MM.1S (cell line): ENCODE data around the gene SECTM1.

Experiments used
- DNase-seq: peaks from one replicate; pipeline ENCODE4 v3.0.0-alpha.2; 2015
- H2AFZ ChIP-seq: fragments of 300-600 bp; sonication (generic); 2 replicates; pipeline ENCODE4 v1.6.0; 2016; ENCODE audit warnings: antibody characterized with exemption, low read length
- H3F3A ChIP-seq: fragments of 300-600 bp; sonication (generic); 2 replicates; pipeline ENCODE4 v1.6.1; 2016; ENCODE audit warnings: mild to moderate bottlenecking, antibody characterized with exemption, low read length, moderate library complexity, mixed read lengths; ENCODE audit not compliant: insufficient read depth
- H3K27ac ChIP-seq: fragments of 300-600 bp; sonication (generic); 2 replicates; pipeline ENCODE4 v1.5.1; 2016; ENCODE audit warnings: mild to moderate bottlenecking, low read length
- H3K27me3 ChIP-seq: fragments of 300-600 bp; sonication (generic); replicated peaks from 2 replicates; pipeline ENCODE4 v1.6.0; 2016; ENCODE audit warnings: low read length; ENCODE audit not compliant: insufficient read depth
- H3K36me3 ChIP-seq: fragments of 300-600 bp; sonication (generic); replicated peaks from 2 replicates; pipeline ENCODE4 v1.6.1; 2016; ENCODE audit warnings: mild to moderate bottlenecking, low read length, mixed read lengths; ENCODE audit not compliant: insufficient read depth
- H3K4me1 ChIP-seq: fragments of 300-600 bp; sonication (generic); 2 replicates; pipeline ENCODE4 v1.6.1; 2016; ENCODE audit warnings: low read length, mixed read lengths
- H3K4me2 ChIP-seq: fragments of 300-600 bp; sonication (generic); 2 replicates; pipeline ENCODE4 v1.6.0; 2016; ENCODE audit warnings: low read depth, low read length
- H3K4me3 ChIP-seq: fragments of 300-600 bp; sonication (generic); 2 replicates; pipeline ENCODE4 v1.5.1; 2016; ENCODE audit warnings: low read length, mixed read lengths
- H3K79me2 ChIP-seq: fragments of 300-600 bp; sonication (generic); 2 replicates; pipeline ENCODE4 v1.6.1; 2016; ENCODE audit warnings: mixed run types, low read length, mixed read lengths
- H3K9ac ChIP-seq: fragments of 300-600 bp; sonication (generic); 2 replicates; pipeline ENCODE4 v1.6.1; 2016; ENCODE audit warnings: low read length, mixed read lengths
- H3K9me2 ChIP-seq: fragments of 300-600 bp; sonication (generic); replicated peaks from 2 replicates; pipeline ENCODE4 v1.6.1; 2016; ENCODE audit warnings: mild to moderate bottlenecking, low read length, mixed read lengths; ENCODE audit not compliant: insufficient read depth
- H3K9me3 ChIP-seq: fragments of 300-600 bp; sonication (generic); replicated peaks from 2 replicates; pipeline ENCODE4 v1.6.1; 2016; ENCODE audit warnings: mild to moderate bottlenecking, low read length, mixed read lengths; ENCODE audit not compliant: insufficient read depth
- H4K20me1 ChIP-seq: fragments of 300-600 bp; sonication (generic); 2 replicates; pipeline ENCODE4 v1.6.1; 2016; ENCODE audit warnings: mild to moderate bottlenecking, low read length, moderate library complexity, mixed read lengths; ENCODE audit not compliant: insufficient read depth
- EZH2 ChIP-seq: fragments of 300-600 bp; sonication (generic); optimal IDR thresholded peaks from 2 replicates; pipeline ENCODE3; 2017; ENCODE audit warnings: low read depth, mild to moderate bottlenecking, antibody characterized with exemption, low read length, mixed read lengths
- EZH2phosphoT487 ChIP-seq: fragments of 300-600 bp; sonication (generic); IDR thresholded peaks from 2 replicates; pipeline ENCODE4 v1.6.1; 2018; ENCODE audit warnings: antibody characterized with exemption, low read length
- TF ChIP-seq, protein P1 (sequence below): fragments of 300-600 bp; sonication (generic); IDR thresholded peaks from 2 replicates; pipeline ENCODE4 v1.5.1; 2016; ENCODE audit warnings: antibody characterized with exemption, low read length, mixed read lengths

SECTM1 gene

DNA sequence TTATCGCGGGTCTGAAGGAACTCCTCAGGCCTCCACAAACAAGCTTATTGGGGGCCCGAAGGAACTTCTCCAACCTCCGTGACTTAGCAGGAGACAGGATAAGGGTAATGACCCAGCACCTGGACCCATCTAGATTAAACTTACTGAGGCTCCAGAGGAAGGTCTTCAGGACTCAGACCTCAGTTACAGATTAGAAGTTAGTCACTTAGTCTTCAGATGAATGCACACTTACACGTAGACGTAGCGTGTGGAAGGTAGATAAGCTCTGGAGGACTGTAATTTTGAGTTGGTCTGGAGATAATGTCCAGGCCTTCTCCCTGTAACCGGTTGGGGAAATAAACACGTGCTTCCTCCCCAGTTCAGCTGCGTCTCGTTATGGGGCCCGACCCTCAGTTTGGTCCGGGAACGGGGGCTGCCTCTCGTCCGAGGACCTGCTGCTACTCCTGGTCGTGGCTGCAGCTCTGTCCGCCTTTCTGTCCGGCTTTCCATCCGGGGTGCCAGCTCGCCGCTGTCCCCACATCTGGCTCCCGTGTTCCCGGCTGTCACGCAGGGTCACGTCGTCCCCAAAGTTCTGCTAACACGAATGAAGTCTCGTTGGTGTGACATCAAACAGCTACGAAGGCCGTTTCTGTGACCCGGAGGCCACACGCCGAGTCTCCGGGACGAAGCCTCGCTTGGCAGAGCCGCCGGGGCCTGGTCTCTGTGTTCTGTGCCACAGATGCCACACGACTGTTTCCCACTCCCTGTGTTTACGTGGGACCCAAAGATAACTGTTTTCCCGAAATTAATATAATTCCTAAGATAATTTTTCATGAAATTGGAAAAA, 11.8 kb upstream of the SECTM1 start:
- no peak overlapping the region for H3K27ac ChIP-seq
- H3K27me3 ChIP-seq: no peaks in the 10 kb centered on the region
- peaks cover 7% of the 10 kb centered on the region for H3K4me1 ChIP-seq
- H3K9ac ChIP-seq: no peak overlapping the region
- H2AFZ ChIP-seq: no peak overlapping the region
- no peaks in the 10 kb centered on the region for H3K79me2 ChIP-seq
- no peaks in the 10 kb centered on the region for H3K36me3 ChIP-seq
- no peak overlapping the region for H3K4me2 ChIP-seq
- no peaks in the 10 kb centered on the region for H4K20me1 ChIP-seq
- no peak overlapping the region for H3K4me3 ChIP-seq
- no peaks in the 10 kb centered on the region for H3K9me3 ChIP-seq
- H3K9me2 ChIP-seq: no peaks in the 10 kb centered on the region
- TF ChIP-seq, protein P1, sequence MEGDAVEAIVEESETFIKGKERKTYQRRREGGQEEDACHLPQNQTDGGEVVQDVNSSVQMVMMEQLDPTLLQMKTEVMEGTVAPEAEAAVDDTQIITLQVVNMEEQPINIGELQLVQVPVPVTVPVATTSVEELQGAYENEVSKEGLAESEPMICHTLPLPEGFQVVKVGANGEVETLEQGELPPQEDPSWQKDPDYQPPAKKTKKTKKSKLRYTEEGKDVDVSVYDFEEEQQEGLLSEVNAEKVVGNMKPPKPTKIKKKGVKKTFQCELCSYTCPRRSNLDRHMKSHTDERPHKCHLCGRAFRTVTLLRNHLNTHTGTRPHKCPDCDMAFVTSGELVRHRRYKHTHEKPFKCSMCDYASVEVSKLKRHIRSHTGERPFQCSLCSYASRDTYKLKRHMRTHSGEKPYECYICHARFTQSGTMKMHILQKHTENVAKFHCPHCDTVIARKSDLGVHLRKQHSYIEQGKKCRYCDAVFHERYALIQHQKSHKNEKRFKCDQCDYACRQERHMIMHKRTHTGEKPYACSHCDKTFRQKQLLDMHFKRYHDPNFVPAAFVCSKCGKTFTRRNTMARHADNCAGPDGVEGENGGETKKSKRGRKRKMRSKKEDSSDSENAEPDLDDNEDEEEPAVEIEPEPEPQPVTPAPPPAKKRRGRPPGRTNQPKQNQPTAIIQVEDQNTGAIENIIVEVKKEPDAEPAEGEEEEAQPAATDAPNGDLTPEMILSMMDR: no peak
- no peak for TF ChIP-seq EZH2phosphoT487
- H3F3A ChIP-seq: peaks cover 10% of the 10 kb centered on the region
- DNase-seq: no peak

DNA sequence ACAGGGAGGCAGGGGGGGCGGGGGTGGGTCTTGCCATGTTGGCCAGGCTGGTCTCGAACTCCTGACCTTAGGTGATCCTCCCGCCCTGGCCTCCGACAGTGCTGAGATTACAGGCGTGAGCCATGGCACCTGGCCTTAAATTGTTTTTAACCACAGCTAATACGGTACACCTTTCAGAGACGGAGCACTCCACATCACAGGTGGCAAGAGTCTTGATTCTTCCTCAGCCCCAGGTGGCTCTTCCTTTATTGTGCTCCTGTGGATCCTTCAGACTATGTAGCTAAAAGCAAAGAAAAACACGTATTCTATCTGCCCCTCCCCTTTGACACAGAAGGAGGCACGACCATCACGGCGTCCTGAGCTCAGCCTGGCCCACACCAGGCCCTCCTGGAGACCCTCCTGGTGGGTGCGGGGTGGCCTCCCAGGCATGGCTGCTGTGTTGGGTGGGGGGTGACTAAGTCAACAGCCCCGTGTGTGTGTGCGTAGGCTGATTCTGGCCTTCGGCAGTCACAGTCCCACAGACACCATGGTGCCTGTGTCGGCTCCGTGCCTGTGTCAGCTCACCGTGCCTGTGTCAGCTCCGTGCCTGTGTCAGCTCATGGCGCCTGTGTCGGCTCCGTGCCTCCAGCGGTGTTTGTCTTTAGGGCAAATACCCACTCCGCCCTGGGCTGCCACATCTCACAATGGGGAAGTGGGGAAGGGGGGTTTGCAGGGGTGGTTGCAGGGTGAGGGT, 10.8 kb upstream of the SECTM1 start:
- H3K27me3 ChIP-seq: no peaks in the 10 kb centered on the region
- no peaks in the 10 kb centered on the region for H4K20me1 ChIP-seq
- no peak overlapping the region for H2AFZ ChIP-seq
- H3K9ac ChIP-seq: no peak overlapping the region
- no peak overlapping the region for H3K4me3 ChIP-seq
- no peaks in the 10 kb centered on the region for H3K79me2 ChIP-seq
- TF ChIP-seq, protein P1: no peak
- TF ChIP-seq EZH2 (no peak), EZH2phosphoT487 (no peak)
- H3F3A ChIP-seq: 0 out of 2 replicates have a peak, but pooled peaks cover 4% of the 10 kb centered on the region
- DNase-seq: no peak
- H3K9me3 ChIP-seq: no peaks in the 10 kb centered on the region
- H3K36me3 ChIP-seq: no peaks in the 10 kb centered on the region
- H3K9me2 ChIP-seq: no peaks in the 10 kb centered on the region
- no peak overlapping the region for H3K4me2 ChIP-seq
- H3K27ac ChIP-seq: no peak overlapping the region
- no peaks in the 10 kb centered on the region for H3K4me1 ChIP-seq

DNA sequence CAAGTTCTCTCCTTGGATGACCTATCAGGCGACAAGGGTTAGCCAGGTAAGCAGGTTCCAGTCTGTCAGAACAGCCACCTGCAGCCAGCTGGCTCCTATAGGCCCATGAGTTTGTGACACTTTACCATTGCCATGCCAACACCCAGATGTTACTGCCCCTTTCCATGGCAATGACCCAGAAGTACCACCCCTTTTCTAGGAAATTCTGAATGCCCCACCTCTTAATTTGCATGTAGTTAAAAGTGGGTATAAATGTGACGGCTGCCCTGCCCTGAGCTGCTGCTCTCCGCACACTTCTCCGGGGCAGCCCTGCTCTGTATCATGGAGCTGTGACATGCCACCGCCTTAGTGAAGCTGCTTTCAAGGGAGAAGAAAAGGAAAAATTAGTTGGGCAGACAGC, 10.0 kb upstream of the SECTM1 start:
- H3K4me3 ChIP-seq: no peak overlapping the region
- H3K27ac ChIP-seq: no peak overlapping the region
- no peaks in the 10 kb centered on the region for H3K27me3 ChIP-seq
- DNase-seq: no peak
- no peak overlapping the region for H3K4me2 ChIP-seq
- H3K9ac ChIP-seq: no peak overlapping the region
- TF ChIP-seq EZH2phosphoT487: no peak
- TF ChIP-seq, protein P1: no peak
- TF ChIP-seq EZH2: no peak
- no peaks in the 10 kb centered on the region for H3K36me3 ChIP-seq
- no peaks in the 10 kb centered on the region for H3K9me3 ChIP-seq
- no peaks in the 10 kb centered on the region for H3F3A ChIP-seq
- H3K79me2 ChIP-seq: no peaks in the 10 kb centered on the region
- no peak overlapping the region for H2AFZ ChIP-seq
- H3K9me2 ChIP-seq: no peaks in the 10 kb centered on the region
- no peaks in the 10 kb centered on the region for H4K20me1 ChIP-seq
- H3K4me1 ChIP-seq: no peaks in the 10 kb centered on the region
